Measurements from ENCODE around the gene CRYZL1.
"Not testable (repeated sequence)": the region's sequence is repeated elsewhere in the genome, so short reads cannot be mapped to it uniquely, and the experiment has no call there.

The CRYZL1 gene

DNA sequence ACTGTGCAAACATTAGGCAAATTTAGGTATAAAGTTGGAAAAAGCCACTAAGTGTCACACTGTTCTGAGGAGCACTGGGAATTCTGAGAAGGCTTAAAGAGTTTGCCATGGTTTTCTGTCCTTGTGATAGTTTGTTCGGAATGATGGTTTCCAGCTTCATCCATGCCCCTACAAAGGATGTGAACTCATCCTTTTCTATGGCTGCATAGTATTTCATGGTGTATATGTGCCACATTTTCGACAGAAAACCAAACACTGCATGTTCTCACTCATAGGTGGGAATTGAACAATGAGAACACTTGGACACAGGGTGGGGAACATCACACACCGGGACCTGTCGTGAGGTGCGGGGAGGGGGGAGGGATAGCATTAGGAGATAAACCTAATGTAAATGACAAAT, 35.1 kb upstream of the CRYZL1 start:
- H3K27me3 ChIP-seq (ENCODE audit: control insufficient read depth, insufficient read depth, low read length); H3K9me3 ChIP-seq (replicated peaks; ENCODE audit: low read length); H3K4me3 ChIP-seq (ENCODE audit: low read length); H3K4me1 ChIP-seq (ENCODE audit: control insufficient read depth, insufficient read depth, low read length); H3K4me2 ChIP-seq (ENCODE audit: low read length); H3K36me3 ChIP-seq (ENCODE audit: insufficient read depth, low read length); H3K9ac ChIP-seq (ENCODE audit: low read depth, low read length): not testable (repeated sequence)

DNA sequence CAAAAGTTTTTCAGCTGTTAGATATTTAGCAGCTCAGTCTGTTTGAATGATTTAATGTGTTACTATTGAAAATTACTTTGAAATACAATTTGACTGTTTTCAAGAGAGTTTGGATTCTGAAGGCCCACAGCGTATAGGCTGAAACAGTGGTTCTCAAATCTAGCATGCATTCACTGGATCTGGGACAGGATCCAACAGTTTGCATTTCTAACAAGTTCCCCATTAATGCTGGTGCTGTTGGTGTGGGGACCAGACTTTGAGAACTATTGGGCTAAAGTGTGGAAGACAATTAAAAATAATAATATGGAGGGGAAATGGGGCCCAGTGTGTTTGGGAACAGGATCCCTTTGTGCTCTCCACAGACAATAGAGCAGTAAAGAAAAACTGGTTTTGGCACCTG, 32.7 kb upstream of the CRYZL1 start:
- Histone ChIP-seq H3K9ac (ENCODE audit: low read depth, low read length) (no peak overlapping the region), H3K4me2 (ENCODE audit: low read length) (no peak overlapping the region), H3K4me3 (ENCODE audit: low read length) (no peak overlapping the region), H3K9me3 (replicated peaks; ENCODE audit: low read length) (no peaks in the 10 kb centered on the region), H3K27me3 (ENCODE audit: control insufficient read depth, insufficient read depth, low read length) (no peaks in the 10 kb centered on the region), H3K4me1 (ENCODE audit: control insufficient read depth, insufficient read depth, low read length) (no peaks in the 10 kb centered on the region), H3K36me3 (ENCODE audit: insufficient read depth, low read length) (no peaks in the 10 kb centered on the region)

DNA sequence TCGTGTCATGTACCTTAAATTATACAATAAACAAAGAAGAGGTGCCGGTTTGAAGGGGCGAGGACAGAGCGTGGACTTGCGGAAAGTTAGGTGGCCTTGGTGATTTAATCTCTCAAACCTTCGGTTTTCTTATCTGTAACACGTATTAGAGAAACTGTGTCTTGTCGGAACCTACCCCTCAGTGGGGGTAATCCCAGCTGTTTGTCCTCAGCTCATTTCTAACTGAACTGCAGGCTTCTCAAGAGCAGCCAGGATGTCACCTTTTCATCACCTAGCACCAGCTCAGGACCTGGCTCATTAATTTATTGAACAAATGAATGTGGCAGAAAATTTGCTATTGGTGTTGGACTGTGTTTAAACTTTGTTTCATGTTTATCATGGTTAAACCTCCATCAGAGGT, 31.9 kb upstream of the CRYZL1 start:
- no peaks in the 10 kb centered on the region for H3K27me3 ChIP-seq (ENCODE audit: control insufficient read depth, insufficient read depth, low read length)
- no peak overlapping the region for H3K4me2 ChIP-seq (ENCODE audit: low read length)
- H3K4me1 ChIP-seq (ENCODE audit: control insufficient read depth, insufficient read depth, low read length): peaks cover 1% of the 10 kb centered on the region
- H3K36me3 ChIP-seq (ENCODE audit: insufficient read depth, low read length): no peaks in the 10 kb centered on the region
- H3K4me3 ChIP-seq (ENCODE audit: low read length): no peak overlapping the region
- no peak overlapping the region for H3K9ac ChIP-seq (ENCODE audit: low read depth, low read length)
- H3K9me3 ChIP-seq (replicated peaks; ENCODE audit: low read length): no peaks in the 10 kb centered on the region

DNA sequence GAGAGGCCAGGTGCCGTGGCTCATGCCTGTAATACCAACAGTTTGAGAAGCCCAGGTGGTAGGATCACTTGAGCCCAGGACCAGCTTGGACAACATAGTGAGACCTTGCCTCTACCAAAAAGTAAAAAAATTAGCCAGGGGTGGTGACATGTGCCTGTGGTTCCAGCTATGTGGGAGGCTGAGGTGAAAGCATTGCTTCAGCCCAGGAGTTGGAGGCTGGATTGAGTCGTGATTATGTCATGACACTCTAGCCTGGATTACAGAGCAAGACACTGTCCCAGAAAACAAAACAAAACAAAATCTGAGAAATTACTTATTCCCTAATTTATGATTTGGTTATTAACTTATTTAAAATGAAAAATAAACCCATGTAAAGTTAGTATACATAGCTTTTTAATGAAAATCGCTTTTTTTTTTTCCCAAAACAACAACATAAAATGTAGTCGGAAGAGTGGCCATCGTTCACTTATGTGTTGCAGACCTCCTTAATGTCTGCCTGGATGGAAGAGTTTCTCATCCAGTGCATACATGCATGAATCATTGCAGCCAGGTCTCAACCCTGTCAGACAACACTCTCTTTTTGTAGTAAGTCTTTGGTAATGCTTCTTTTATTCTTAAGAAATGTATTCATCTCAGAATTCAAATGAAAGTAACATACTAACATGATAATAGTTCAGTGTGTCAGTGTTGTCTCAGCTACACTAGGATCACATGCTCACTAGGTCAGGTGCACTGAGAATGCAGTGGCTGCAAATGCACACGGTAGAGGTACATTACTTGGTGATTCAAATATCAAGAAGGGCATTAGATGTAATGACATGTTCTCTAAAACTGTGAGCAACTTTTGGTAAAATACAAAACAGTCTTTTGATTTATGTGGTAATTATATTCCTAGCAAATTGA, 28.8 kb upstream of the CRYZL1 start:
- Histone ChIP-seq H3K27me3 (ENCODE audit: control insufficient read depth, insufficient read depth, low read length) (no peaks in the 10 kb centered on the region), H3K9me3 (replicated peaks; ENCODE audit: low read length) (no peaks in the 10 kb centered on the region), H3K36me3 (ENCODE audit: insufficient read depth, low read length) (no peaks in the 10 kb centered on the region), H3K4me1 (ENCODE audit: control insufficient read depth, insufficient read depth, low read length) (peaks cover 8% of the 10 kb centered on the region), H3K4me2 (ENCODE audit: low read length) (no peak overlapping the region), H3K4me3 (ENCODE audit: low read length) (no peak overlapping the region), H3K9ac (ENCODE audit: low read depth, low read length) (no peak overlapping the region)

DNA sequence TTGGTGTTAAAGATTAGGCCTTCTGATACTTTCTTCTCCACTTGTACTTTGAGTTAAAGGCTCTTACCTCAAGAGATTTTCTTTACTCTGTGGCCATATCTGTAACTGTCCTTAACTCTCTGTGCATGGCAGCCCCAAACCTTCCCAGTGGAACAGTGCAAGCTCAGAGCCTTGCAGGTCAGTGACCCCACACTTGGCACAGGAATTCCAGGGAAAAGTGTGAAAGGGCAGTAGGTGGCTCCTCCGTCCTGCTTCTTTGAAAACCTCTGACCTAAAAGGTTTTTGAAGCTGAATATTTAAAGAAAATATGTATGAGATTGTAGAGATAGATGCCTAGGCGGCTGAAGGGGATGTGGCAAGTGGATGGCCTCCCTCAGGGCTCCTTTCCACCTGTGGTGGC, 27.1 kb upstream of the CRYZL1 start:
- no peaks in the 10 kb centered on the region for H3K36me3 ChIP-seq (ENCODE audit: insufficient read depth, low read length)
- H3K4me1 ChIP-seq (ENCODE audit: control insufficient read depth, insufficient read depth, low read length): peaks cover 8% of the 10 kb centered on the region
- H3K9ac ChIP-seq (ENCODE audit: low read depth, low read length): no peak overlapping the region
- H3K27me3 ChIP-seq (ENCODE audit: control insufficient read depth, insufficient read depth, low read length): no peaks in the 10 kb centered on the region
- no peaks in the 10 kb centered on the region for H3K9me3 ChIP-seq (replicated peaks; ENCODE audit: low read length)
- H3K4me2 ChIP-seq (ENCODE audit: low read length): no peak overlapping the region
- no peak overlapping the region for H3K4me3 ChIP-seq (ENCODE audit: low read length)

DNA sequence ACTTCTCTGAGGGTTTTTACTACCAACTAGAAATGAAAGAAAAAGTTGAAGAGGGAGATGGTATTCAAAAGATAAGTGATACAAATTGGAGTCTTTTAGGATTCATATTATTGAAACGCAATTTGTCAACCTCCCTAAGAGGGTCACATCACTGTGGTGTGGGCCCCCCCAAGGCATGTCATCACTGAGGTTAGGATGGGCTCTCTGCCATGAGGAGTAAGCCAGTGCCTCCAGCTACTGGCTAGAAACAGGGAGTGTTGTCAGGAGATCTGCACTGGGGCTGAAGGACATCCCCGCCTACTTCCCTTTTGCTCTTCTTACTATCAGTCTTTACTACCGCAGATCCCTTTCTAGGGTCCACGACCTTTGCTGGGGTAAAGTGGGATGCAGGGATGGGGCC, 26.6 kb upstream of the CRYZL1 start:
- Histone ChIP-seq H3K9me3 (replicated peaks; ENCODE audit: low read length) (no peaks in the 10 kb centered on the region), H3K4me1 (ENCODE audit: control insufficient read depth, insufficient read depth, low read length) (peaks cover 8% of the 10 kb centered on the region), H3K9ac (ENCODE audit: low read depth, low read length) (no peak overlapping the region), H3K36me3 (ENCODE audit: insufficient read depth, low read length) (no peaks in the 10 kb centered on the region), H3K4me3 (ENCODE audit: low read length) (no peak overlapping the region), H3K4me2 (ENCODE audit: low read length) (no peak overlapping the region), H3K27me3 (ENCODE audit: control insufficient read depth, insufficient read depth, low read length) (no peaks in the 10 kb centered on the region)

DNA sequence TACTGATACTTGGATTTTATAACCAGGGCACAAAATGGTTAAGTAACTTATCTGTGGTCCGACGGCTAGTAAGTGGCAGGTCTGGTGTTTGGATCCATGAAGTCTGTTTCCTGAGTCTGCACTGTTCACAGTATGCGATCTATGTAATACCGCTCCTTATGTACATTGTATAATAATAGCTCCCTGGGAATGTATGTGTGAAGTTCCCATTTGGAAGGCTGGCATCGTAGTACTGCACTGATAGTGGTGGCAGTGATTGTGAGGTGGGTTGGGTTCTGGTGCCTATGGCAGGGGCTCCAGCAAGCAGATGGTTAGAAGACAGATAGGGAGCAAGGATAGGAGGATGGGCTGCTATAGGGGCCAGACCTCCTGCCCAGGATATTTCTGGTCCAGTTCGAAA, 26.1 kb upstream of the CRYZL1 start:
- no peaks in the 10 kb centered on the region for H3K36me3 ChIP-seq (ENCODE audit: insufficient read depth, low read length)
- no peak overlapping the region for H3K4me2 ChIP-seq (ENCODE audit: low read length)
- no peak overlapping the region for H3K9ac ChIP-seq (ENCODE audit: low read depth, low read length)
- no peaks in the 10 kb centered on the region for H3K27me3 ChIP-seq (ENCODE audit: control insufficient read depth, insufficient read depth, low read length)
- H3K9me3 ChIP-seq (replicated peaks; ENCODE audit: low read length): no peaks in the 10 kb centered on the region
- H3K4me1 ChIP-seq (ENCODE audit: control insufficient read depth, insufficient read depth, low read length): peaks cover 8% of the 10 kb centered on the region
- no peak overlapping the region for H3K4me3 ChIP-seq (ENCODE audit: low read length)

DNA sequence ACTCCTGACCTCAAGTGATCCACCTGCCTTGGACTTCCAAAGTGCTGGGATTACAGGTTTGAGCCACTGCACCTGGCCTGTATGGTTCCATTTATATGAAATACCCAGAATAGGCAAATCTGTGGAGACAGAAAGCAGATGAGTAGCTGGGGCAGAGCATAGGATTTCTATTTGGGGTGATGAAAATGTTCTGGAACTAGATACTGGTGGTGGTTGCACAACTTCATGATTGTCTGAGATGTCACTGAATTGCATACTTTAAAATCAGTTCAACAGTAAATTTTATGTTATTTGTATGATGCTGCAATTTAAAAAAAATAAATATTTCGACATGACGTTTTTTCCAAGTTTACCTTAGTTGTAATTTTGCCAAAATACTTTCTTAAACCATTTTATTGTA, 24.6 kb upstream of the CRYZL1 start:
- peaks cover 11% of the 10 kb centered on the region for H3K4me1 ChIP-seq (ENCODE audit: control insufficient read depth, insufficient read depth, low read length)

DNA sequence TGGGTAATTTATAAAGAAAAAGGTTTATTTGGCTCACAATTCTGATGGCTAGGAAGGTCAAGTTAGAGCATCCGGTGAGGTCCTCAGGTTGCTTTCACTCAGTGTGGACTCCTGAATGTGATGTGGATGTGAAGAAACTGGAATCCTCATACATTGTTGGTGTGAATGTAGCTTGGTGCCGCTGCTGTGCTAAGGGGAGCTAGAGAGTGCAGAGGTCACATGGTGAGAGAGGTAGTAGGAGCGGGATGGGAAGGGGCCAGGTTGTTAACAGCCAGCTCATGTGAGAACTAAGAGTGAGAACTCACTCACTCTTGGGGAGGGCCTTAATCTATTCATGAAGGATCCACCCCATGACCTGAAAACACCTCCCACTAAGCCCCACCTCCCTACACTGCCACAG, 22.6 kb upstream of the CRYZL1 start:
- no peaks in the 10 kb centered on the region for H3K36me3 ChIP-seq (ENCODE audit: insufficient read depth, low read length)
- H3K27me3 ChIP-seq (ENCODE audit: control insufficient read depth, insufficient read depth, low read length): no peaks in the 10 kb centered on the region
- H3K4me2 ChIP-seq (ENCODE audit: low read length): no peak overlapping the region
- peaks cover 7% of the 10 kb centered on the region for H3K9me3 ChIP-seq (replicated peaks; ENCODE audit: low read length)
- H3K9ac ChIP-seq (ENCODE audit: low read depth, low read length): no peak overlapping the region
- H3K4me1 ChIP-seq (ENCODE audit: control insufficient read depth, insufficient read depth, low read length): peaks cover 11% of the 10 kb centered on the region
- H3K4me3 ChIP-seq (ENCODE audit: low read length): no peak overlapping the region

More for the DNA sequence above, 24.6 kb upstream of the CRYZL1 start:
- Histone ChIP-seq H3K9ac (ENCODE audit: low read depth, low read length) (no peak overlapping the region), H3K36me3 (ENCODE audit: insufficient read depth, low read length) (no peaks in the 10 kb centered on the region), H3K9me3 (replicated peaks; ENCODE audit: low read length) (no peaks in the 10 kb centered on the region), H3K4me2 (ENCODE audit: low read length) (no peak overlapping the region), H3K4me3 (ENCODE audit: low read length) (no peak overlapping the region), H3K27me3 (ENCODE audit: control insufficient read depth, insufficient read depth, low read length) (no peaks in the 10 kb centered on the region)

DNA sequence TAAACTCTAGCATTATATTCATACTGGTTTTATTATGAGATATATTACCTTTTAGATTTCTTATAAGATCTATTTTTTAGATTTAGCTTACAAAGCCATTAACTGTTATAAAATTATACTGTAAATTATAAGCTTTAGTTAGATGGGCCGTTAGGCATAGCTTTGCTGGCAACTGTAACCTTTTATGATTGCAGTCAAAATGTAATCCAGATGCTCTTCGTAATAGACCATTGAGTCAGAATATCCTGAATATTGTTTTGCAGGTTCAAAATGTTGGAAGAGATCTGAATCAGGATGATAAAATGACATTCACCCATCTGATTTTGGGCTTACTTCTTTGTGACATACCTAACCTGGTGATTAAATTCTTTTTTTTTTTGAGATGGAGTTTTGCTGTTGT, 21.7 kb upstream of the CRYZL1 start:
- Histone ChIP-seq H3K4me3 (ENCODE audit: low read length) (no peak overlapping the region), H3K9me3 (replicated peaks; ENCODE audit: low read length) (peaks cover 7% of the 10 kb centered on the region), H3K4me2 (ENCODE audit: low read length) (no peak overlapping the region), H3K4me1 (ENCODE audit: control insufficient read depth, insufficient read depth, low read length) (peaks cover 8% of the 10 kb centered on the region), H3K27me3 (ENCODE audit: control insufficient read depth, insufficient read depth, low read length) (no peaks in the 10 kb centered on the region), H3K9ac (ENCODE audit: low read depth, low read length) (no peak overlapping the region), H3K36me3 (ENCODE audit: insufficient read depth, low read length) (no peaks in the 10 kb centered on the region)

DNA sequence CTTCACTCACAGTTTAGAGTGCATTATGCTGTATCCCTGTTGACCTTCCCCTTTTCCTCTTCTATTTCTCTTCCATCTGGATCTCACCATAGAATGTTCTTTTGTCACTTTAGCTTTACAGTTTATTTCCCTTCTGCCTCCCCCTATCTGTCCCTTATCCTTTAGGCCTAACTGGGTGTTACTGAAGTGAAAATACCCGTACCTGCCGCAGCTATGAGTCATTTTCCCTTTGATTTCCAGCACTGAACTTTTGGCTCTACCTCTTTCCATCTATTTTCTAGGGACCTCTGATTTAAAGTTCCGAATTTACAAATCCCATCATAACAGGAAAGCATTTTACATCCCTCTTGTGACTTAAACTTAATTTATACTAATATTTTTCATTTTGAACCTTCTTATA, 20.5 kb upstream of the CRYZL1 start:
- Histone ChIP-seq H3K4me3 (ENCODE audit: low read length) (no peak overlapping the region), H3K9ac (ENCODE audit: low read depth, low read length) (no peak overlapping the region), H3K4me1 (ENCODE audit: control insufficient read depth, insufficient read depth, low read length) (peaks cover 8% of the 10 kb centered on the region), H3K4me2 (ENCODE audit: low read length) (no peak overlapping the region), H3K27me3 (ENCODE audit: control insufficient read depth, insufficient read depth, low read length) (no peaks in the 10 kb centered on the region), H3K9me3 (replicated peaks; ENCODE audit: low read length) (peaks cover 7% of the 10 kb centered on the region), H3K36me3 (ENCODE audit: insufficient read depth, low read length) (no peaks in the 10 kb centered on the region)

DNA sequence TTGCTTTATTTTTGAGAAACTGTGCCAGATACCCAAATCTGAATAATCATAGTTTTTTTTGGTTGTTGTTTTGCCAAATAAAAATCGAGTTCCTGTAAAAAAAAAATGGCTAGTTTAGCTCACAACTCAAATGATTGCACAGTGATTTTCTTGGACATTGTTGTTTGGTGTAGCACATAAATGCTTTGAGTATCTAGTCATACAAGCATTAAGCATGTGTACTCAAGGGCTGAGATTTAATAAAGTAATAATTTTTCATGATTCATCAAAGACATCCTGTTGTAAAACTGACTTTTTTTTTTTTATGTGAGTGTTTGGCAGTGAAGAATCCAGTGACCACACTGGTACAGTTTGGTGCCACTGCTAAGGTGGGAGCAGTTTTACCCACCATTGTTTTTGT, 19.6 kb upstream of the CRYZL1 start:
- H3K27me3 ChIP-seq (ENCODE audit: control insufficient read depth, insufficient read depth, low read length): no peaks in the 10 kb centered on the region
- H3K4me3 ChIP-seq (ENCODE audit: low read length): no peak overlapping the region
- no peak overlapping the region for H3K4me2 ChIP-seq (ENCODE audit: low read length)
- peaks cover 8% of the 10 kb centered on the region for H3K4me1 ChIP-seq (ENCODE audit: control insufficient read depth, insufficient read depth, low read length)
- H3K9me3 ChIP-seq (replicated peaks; ENCODE audit: low read length): peaks cover 7% of the 10 kb centered on the region
- no peaks in the 10 kb centered on the region for H3K36me3 ChIP-seq (ENCODE audit: insufficient read depth, low read length)
- no peak overlapping the region for H3K9ac ChIP-seq (ENCODE audit: low read depth, low read length)

All from skeletal muscle satellite cell (primary cell).